SU-DHL-6 (cell line): ENCODE measurements around the gene CENPX.

Experiments
- H2AFZ ChIP-seq: fragments of 200-600 bp; sonication (generic); 2 replicates; pipeline ENCODE4 v1.6.1; 2014; ENCODE audit warnings: low read depth, mild to moderate bottlenecking, moderate library complexity, mixed read lengths, antibody characterized with exemption, low read length; ENCODE audit not compliant: severe bottlenecking
- H3F3A ChIP-seq: fragments of 200-600 bp; shearing (Covaris generic); 2 replicates; pipeline ENCODE4 v1.6.0; 2016; ENCODE audit warnings: antibody characterized with exemption, mild to moderate bottlenecking; ENCODE audit not compliant: insufficient read depth
- H3K27ac ChIP-seq: fragments of 200-600 bp; sonication (generic); 2 replicates; pipeline ENCODE4 v1.5.1; 2016; ENCODE audit warnings: low read depth, mild to moderate bottlenecking, low read length, moderate library complexity, mixed read lengths
- H3K27me3 ChIP-seq: fragments of 200-600 bp; sonication (generic), shearing (Covaris generic); 2 replicates; pipeline ENCODE4 v1.6.0; 2014; ENCODE audit warnings: mild to moderate bottlenecking, low read length
- H3K36me3 ChIP-seq: fragments of 200-600 bp; sonication (generic); 2 replicates; pipeline ENCODE4 v1.6.1; 2014; ENCODE audit warnings: mild to moderate bottlenecking, low read length, mixed read lengths
- H3K4me2 ChIP-seq: fragments of 300-600, 200-600 bp; shearing (Covaris generic), sonication (generic); 2 replicates; pipeline ENCODE4 v1.6.0; 2014; ENCODE audit warnings: low read length, low read depth, mild to moderate bottlenecking; ENCODE audit not compliant: poor library complexity, severe bottlenecking
- H3K4me3 ChIP-seq: fragments of 200-600 bp; sonication (generic); 2 replicates; pipeline ENCODE4 v1.5.1; 2014; ENCODE audit warnings: antibody characterized with exemption, low read length, mild to moderate bottlenecking, mixed read lengths; ENCODE audit not compliant: insufficient read depth, poor library complexity, severe bottlenecking
- H3K79me2 ChIP-seq: fragments of 200-600 bp; sonication (generic); 2 replicates; pipeline ENCODE4 v1.6.1; 2014; ENCODE audit warnings: mild to moderate bottlenecking, low read length, moderate library complexity; ENCODE audit not compliant: insufficient read depth
- H3K9ac ChIP-seq: fragments of 200-600 bp; sonication (generic); 2 replicates; pipeline ENCODE4 v1.7.0; 2014; ENCODE audit warnings: mild to moderate bottlenecking, low read length
- H3K9me2 ChIP-seq: fragments of 200-600 bp; sonication (generic); replicated peaks from 2 replicates; pipeline ENCODE4 v1.6.1; 2014; ENCODE audit warnings: low read length; ENCODE audit not compliant: insufficient read depth
- H3K9me3 ChIP-seq: fragments of 200-600 bp; sonication (generic); 2 replicates; pipeline ENCODE4 v1.6.1; 2014; ENCODE audit warnings: low read length, mixed read lengths; ENCODE audit not compliant: insufficient read depth
- H4K20me1 ChIP-seq: fragments of 200-600 bp; sonication (generic); 2 replicates; pipeline ENCODE4 v1.6.1; 2014; ENCODE audit warnings: low read depth, mild to moderate bottlenecking, antibody characterized with exemption, low read length, moderate library complexity, mixed read lengths
- CTCF ChIP-seq: fragments of 200-600 bp; sonication (generic); IDR thresholded peaks from one replicate; pipeline ENCODE4 v1.5.1; 2017; ENCODE audit warnings: antibody characterized with exemption, mild to moderate bottlenecking, low read length, moderate library complexity; ENCODE audit not compliant: insufficient read depth, poor library complexity, severe bottlenecking
- EZH2phosphoT487 ChIP-seq: fragments of 200-600 bp; sonication (generic), shearing (Covaris generic); conservative IDR thresholded peaks from 2 replicates; pipeline ENCODE4 v1.6.1; 2018; ENCODE audit warnings: mild to moderate bottlenecking, antibody characterized with exemption, low read length, moderate library complexity, mixed read lengths

CENPX gene

DNA sequence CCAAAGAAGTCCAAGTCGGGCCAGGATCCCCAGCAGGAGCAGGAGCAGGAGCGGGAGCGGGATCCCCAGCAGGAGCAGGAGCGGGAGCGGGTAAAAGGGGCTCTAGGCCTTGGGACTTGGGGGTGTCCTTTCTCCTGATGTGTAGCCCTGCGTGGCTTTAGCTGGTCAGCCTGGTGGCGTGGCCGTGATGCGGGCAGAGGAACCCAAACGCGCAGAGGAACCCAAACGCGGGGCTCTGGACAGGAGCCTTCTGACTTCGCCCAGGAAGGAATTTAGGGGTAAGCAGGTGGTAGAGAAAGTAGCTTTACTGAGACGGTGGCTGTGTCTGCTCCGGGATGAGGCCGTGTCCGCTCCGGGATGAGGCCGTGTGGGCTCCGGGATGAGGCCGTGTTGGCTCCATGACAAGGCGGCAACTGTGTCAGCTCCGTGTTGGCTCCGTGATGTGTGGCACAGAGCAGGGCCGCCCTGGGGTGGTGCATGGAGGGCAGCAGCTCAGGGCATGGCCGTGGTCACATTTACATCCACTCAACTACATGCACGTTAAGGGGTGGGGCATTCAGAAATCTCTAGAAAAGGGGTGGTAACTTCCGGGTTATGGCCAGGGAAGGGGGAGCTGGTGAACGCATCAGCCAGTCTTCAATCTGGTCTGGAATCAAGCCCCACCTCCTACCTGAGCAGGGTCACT, 25.8 kb downstream of the CENPX start:
- Histone ChIP-seq H3K36me3 (no peaks in the 10 kb centered on the region), H3K9me2 (no peaks in the 10 kb centered on the region), H4K20me1 (no peaks in the 10 kb centered on the region), H3K79me2 (peaks cover 1% of the 10 kb centered on the region; the same call in 1 of the 2 replicates), H2AFZ (no peak overlapping the region), H3F3A (no peaks in the 10 kb centered on the region), H3K9ac (no peak overlapping the region), H3K4me2 (no peak overlapping the region), H3K4me3 (no peak overlapping the region), H3K27ac (no peak overlapping the region), H3K9me3 (no peaks in the 10 kb centered on the region), H3K27me3 (no peaks in the 10 kb centered on the region)
- no peak for TF ChIP-seq CTCF
- TF ChIP-seq EZH2phosphoT487: no peak

DNA sequence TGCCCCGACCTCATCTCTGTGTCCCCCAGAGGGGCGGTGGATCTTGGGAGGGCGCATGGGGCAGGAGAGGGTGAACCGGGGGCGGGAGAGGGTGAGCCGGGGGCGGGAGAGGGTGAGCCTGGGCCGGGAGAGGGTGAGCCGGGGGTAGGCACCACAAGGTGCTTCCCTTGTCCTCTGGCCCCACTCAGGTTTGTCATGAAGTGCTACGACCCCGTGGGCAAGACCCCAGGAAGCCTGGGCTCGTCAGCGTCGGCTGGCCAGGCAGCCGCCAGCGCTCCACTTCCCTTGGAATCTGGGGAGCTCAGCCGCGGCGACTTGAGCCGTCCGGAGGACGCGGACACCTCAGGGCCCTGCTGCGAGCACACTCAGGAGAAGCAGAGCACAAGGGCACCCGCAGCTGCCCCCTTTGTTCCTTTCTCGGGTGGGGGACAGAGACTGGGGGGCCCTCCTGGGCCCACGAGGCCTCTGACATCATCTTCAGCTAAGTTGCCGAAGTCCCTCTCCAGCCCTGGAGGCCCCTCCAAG, 26.4 kb downstream of the CENPX start:
- H3K36me3 ChIP-seq: no peaks in the 10 kb centered on the region
- no peaks in the 10 kb centered on the region for H3K9me2 ChIP-seq
- no peak overlapping the region for H3K4me3 ChIP-seq
- H4K20me1 ChIP-seq: no peaks in the 10 kb centered on the region
- H3K9me3 ChIP-seq: no peaks in the 10 kb centered on the region
- H3K27ac ChIP-seq: no peak overlapping the region
- no peaks in the 10 kb centered on the region for H3F3A ChIP-seq
- no peak for TF ChIP-seq EZH2phosphoT487
- TF ChIP-seq CTCF: no peak
- no peak overlapping the region for H2AFZ ChIP-seq
- H3K4me2 ChIP-seq: no peak overlapping the region
- peaks cover 6% of the 10 kb centered on the region; the same call in 1 of the 2 replicates for H3K79me2 ChIP-seq
- H3K27me3 ChIP-seq: no peaks in the 10 kb centered on the region
- H3K9ac ChIP-seq: no peak overlapping the region

DNA sequence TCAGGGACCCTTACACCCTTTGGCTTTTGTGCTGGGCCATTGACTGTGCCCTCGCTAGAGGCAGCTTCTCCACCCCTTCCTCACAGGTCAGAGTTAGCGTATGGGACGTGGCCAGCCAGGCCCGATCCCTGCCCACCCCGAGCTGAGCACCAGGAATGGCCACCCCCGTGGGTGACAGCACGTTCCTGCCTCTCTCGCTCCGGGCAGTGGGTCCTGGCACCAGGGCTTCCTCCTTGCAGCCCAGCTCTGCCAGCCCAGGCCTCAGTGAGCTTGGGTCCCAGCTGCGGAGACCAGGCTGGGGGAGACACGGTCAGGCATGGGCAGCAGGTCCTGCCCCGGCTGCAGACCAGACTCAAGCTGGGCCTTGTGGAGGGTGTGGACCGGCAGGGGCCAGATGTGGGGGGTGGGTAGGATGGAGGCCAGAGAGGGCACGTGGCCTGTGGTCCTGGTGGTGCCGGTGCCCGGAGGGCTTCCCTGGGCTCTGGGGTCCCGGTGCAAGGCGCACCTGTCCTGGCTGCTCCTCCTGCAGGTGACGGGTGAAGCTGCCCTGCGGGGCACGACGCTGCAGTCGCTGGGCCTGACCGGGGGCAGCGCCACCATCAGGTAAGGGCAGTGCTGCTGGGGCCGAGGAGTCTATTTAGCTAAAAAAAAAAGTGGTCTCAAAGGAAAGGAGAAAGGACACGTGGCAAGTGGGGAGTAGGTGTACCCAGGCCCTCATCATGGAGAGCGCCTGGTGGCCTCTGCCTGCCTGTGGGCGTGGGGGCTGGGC, 27.0 kb downstream of the CENPX start:
- H3K27ac ChIP-seq: no peak overlapping the region
- peaks cover 6% of the 10 kb centered on the region; the same call in 1 of the 2 replicates for H3K79me2 ChIP-seq
- no peak overlapping the region for H2AFZ ChIP-seq
- H4K20me1 ChIP-seq: no peaks in the 10 kb centered on the region
- H3F3A ChIP-seq: no peaks in the 10 kb centered on the region
- H3K9me2 ChIP-seq: no peaks in the 10 kb centered on the region
- H3K9me3 ChIP-seq: no peaks in the 10 kb centered on the region
- no peak overlapping the region for H3K9ac ChIP-seq
- no peak overlapping the region for H3K4me3 ChIP-seq
- H3K27me3 ChIP-seq: no peaks in the 10 kb centered on the region
- H3K36me3 ChIP-seq: no peaks in the 10 kb centered on the region
- H3K4me2 ChIP-seq: no peak overlapping the region
- TF ChIP-seq EZH2phosphoT487: no peak
- TF ChIP-seq CTCF: no peak
